T-helper 2 cell treated with Interferon-gamma antibody and Interleukin-4, amounts not matched to agents 100 ng/mL and 5 ng/mL, for 36 hours (primary cell): ENCODE results near the gene CABLES1. TPM values are rescaled to one million over a fixed set of nuclear protein-coding genes. Genes with fewer than 3 reads are reported as not detected.

Experiments
- intact Hi-C: fragments of 100-400 bp; cut with micrococcal nuclease; formaldehyde crosslinking; loops from one replicate; pipeline ENCODE4 v1.15.1; 2023
- total RNA-seq: library from RNA; stranded (reverse); gene quantifications from 2 replicates; pipeline ENCODE4 v1.2.3, GENCODE V29; 2022

Gene CABLES1
- total RNA-seq, 1 donor from 2014 or later: 9.7 TPM

DNA sequence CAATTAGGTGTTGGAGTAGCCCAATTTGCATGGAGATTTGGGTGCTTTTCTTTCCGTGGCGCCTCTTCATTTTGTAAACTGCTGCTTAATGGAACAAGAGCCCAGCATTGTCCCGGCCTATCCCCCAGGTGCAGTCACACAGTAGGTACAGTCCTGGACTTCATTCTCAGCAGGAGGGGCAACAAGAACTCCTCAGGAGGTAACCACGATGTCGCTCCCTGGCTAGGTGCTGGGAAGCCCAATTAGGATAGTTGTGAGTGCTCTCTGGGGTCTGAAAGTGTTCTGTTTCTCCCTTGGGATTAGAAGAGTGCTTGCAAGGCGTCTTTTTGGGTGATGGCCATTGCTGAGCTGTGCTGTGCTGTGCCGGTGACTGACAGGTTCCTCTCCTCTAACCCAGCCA lies 53.8 kb downstream of the CABLES1 start:
- intact Hi-C loops: no loop called here

DNA sequence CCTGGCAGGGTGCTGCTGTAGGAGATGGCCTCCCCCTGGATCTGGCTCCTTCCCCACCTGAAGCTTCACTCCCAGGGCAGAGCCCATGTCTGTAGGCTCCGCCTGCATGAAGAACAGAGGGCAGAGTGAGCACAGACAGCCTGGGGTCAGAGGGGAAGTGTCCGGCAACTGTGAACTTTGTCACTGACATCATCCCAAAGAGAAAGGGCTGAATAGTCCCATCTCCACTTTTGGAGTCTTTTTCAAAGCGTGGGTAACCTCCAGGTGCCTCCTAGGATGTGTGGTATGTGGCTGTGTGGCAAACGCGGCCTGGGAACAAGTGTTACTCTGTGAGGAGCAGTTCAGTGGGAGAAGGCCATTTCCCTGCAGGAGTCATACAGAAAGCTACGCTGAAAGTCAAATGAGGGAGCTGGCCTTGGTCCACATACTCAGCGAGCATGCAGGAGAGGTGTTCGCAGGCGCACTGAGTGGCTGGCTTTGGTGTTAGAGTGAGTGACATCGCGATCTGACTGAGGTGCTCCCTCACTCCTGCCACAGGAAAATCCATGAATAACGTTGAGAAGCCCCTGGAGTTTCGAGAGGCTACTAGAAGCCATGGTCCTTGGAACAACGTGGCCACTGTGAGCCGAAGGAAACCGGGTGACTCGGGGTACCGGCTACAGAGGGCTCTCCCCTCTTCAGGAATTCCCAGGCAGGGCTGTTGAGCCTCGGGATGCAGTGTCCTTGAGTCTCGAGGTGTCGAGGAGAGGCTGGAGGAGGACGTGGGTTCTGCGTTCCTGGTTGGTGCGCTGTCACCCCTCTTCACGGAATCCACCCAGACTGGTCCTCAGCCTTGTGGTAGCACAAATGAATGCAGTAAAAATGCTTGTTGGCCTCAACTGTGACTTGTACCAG lies 54.7 kb downstream of the CABLES1 start:
- intact Hi-C loops: no loop called here

DNA sequence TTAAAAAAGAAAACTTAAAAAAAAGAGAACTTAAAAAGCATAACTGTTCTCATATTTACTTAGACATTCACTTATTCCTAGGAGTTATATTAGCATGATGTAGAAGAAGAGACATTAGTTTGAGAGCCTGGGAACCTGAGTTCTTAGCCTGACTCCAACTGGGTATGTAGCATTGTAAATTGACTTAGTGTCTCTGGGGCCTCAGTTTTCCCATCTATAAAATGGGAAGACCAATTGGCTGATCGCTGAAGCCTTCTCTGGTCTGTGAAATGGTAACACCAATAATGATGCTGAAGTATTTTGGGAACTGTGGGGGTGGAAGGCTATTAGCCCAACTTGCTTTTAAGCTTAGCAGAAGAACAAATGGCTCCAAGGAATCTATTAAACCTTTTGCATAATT lies 55.9 kb downstream of the CABLES1 start:
- intact Hi-C loops: no loop called here

DNA sequence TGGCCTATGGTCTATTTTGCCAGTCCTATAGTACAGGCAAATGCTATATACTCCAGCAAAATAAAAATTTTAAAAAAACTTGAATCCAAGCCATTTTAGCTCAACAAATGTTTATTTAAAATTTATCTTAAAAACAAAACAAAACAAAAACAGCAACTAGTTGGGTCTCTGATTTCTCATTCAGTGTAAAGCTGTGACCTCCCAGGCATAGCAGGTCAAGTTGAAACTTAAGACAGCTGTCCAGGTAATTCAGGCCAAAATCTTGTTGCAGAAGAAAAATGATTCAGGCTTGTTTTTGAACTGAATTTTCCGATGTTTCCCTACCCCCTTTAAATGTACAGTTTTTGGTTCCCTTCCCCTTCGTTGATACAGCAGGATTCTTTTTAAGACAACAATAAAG lies 58.5 kb downstream of the CABLES1 start:
- intact Hi-C loops: no loop called here

- intact Hi-C loops: no loop called here
These were observed 59.1 kb downstream of the CABLES1 start for GRCh38 chr18:23194155-23194996.

- intact Hi-C loops: no loop called here
These were observed 60.0 kb downstream of the CABLES1 start for GRCh38 chr18:23194997-23195957.

DNA sequence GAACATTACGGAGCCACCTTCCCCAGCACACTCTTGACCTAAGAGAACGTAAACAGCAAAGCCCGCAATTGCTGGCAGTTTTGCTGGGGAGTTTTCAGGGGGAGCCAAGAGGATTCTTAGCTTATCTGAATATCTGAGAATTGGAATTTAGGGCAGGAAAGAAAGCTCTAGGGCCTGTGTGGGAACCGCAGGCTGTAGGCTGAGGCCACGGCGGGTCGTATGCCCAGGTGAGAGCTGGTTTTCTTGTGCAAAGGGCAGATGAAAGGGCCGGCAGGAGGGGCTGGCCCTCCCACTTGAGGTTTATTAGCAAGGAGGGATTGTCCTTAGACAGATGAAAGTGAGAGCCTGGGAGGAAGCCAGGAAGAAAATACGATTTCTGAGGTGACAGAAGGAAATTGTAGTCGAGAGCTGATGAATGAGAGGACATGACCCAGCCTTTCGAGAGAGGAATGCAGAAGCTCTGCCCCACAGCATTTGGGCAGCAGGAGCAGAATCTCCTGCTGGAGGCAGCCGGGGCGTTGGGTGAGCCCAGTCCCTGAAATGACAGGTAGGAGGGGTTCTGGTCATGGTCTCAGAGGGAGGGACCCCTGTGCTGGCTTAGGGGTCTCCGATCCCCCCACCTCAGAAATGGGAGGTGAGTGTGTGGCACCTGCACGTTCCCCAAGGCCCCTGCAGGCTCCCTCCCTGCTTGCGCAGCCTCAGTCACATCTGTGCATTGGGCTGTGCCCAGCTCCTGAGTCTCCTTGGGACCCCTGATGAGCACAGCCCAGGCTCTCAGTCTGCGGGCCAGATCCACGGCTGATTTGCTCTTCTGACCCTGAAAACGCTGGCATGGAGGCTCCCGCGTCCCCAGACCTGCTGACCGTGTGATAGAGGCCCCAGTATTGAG lies 61.1 kb downstream of the CABLES1 start:
- intact Hi-C loops: no loop called here

- intact Hi-C loops: no loop called here
These were observed 63.0 kb downstream of the CABLES1 start for GRCh38 chr18:23198217-23198845.

DNA sequence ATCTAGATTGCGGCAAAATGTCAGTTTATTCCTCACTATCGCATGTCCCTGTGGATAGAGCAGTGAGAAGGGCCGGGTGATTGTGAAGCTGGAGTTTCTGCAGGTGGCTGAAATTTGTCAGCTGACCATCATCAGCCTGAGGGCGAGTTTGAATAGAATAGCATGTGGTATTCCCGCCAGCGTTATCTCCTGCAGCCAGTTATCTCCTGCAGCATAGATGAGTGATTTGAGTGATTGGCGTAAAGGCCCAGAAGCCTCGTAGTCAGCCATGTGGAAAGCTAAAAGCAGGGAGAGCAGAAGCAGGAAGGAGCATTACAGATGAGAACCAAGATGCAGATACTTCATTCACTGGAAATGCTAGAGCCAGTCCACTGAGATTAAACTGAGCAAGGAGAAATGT lies 65.5 kb downstream of the CABLES1 start:
- intact Hi-C loops: no loop called here

DNA sequence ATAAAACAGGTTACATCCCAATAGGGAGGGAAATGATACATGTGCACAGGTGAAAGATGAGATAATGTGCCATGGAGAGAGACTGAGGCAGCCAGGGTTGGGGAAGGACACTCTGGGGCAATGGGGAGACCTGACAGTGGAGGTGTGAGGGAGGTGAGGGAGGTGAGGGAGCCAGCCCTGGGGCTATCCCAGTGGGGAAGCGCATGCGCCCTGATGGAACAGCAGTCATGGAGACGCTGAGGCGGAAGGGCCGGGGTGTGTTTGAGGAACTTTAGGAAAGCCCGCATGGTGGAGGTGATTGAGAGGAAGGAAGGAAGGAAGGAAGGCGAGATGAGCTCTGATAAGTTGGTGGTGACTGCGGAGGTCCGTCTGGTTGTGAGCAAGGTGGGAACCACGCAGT lies 66.5 kb downstream of the CABLES1 start:
- intact Hi-C loops: no loop called here

DNA sequence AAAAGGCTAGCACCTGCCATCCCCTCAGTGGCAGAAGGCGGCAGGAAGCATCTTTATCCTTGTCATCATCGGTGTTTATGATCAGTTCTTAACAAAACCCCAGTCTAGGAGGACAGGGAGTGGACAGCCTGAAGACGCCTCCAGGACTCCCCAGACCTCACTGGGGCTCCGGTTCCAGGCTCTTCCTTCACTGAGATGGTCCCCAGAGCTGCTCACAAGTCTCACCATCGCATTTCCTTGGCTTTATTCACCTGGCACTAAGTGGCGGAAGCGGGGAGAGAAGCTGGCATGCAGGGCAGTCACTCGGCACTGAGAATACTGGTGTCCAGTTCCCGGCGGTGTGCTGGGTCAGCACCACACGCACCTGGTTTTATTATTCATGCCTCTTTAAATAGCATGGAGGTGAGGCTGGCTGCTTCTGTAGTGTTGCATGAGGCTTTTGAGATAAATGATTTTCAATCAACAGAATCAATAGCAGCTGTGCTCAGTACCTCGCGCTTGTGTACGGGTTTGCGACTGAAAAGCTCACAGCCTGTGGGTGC lies 68.7 kb downstream of the CABLES1 start:
- intact Hi-C loops: no loop called here

DNA sequence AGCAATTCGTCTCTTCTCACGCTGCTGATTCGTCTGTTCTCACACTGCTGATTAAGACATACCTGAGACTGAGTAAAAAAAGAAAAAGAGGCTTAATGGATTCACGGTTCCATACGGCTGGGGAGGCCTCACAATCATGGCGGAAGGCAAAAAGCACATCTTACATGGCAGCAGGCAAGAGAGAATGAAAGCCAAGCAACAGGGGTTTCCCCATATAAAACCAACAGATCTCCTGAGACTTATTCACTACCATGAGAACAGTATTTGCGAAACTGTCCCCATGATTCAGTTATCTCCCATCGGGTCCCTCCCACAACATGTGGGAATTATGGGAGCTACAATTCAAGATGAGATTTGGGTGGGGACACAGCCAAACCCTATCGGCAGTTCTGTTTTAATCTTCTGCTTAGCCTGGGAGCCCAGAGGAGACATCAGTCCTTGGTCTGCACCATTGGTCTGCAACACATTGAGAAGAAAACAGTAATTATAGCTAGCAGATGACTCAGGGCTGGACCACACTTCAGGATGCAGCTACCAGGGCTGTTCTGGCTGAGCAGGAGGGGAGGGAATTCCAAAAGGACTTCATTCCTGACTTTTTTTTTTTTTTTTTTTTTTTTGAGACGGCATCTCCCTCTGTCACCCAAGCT lies 69.4 kb downstream of the CABLES1 start:
- intact Hi-C loops: no loop called here

DNA sequence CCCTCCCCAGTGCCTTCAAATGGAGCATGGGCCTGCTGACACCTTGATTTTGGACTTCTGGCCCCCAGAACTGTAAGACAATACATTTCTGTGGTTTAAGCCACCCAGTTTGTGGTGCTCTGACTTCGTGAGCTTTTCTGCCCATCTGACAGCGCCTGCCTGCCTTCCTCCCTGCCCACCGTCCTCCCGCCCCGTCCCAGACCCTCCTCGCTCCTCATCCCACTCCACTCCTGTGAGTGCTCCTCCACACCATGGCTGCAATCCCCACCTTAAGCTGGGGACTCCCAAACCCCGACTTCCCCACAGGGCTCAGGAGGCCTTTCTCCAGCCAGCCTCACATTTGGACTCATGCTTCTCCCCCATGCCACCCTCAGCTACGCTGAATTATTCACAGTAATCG lies 70.7 kb downstream of the CABLES1 start:
- intact Hi-C loops: no loop called here

GRCh38 chr18:23207191-23207955 lies 72.1 kb downstream of the CABLES1 start:
- intact Hi-C loops: no loop called here

- intact Hi-C loops: no loop called here
These were observed 72.7 kb downstream of the CABLES1 start for GRCh38 chr18:23207994-23208393.

- intact Hi-C loops: no loop called here
These were observed 73.3 kb downstream of the CABLES1 start for GRCh38 chr18:23208600-23208999.

- intact Hi-C loops: no loop called here
These were observed 73.7 kb downstream of the CABLES1 start for GRCh38 chr18:23209031-23209430.

GRCh38 chr18:23209796-23210195 lies 74.5 kb downstream of the CABLES1 start:
- intact Hi-C loops: no loop called here
